ENCODE results near the gene SRPK2.

SRPK2 gene

DNA sequence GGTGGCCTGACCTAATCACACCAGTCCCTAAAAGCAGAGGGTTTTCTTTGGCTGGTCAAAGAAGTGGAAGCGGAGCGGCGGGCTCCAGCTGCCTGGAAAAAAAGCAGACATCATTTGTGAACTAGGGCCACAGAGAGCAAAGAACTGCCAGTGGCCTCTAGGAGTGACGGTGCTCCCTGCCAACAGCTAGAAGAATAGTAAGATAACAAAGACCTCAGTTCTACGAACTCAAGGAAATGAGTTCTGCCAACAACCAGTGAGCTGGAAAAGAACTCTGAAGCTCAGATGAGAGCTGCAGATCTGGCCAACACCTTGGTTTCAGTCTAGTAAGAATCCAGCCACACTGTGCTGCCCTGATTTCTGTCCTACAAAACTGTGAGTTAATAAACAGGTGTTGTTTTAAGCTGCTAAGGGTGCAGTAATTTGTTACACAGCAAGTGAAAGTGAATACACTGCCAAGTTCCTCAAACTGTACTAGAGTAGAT is 178.0 kb downstream of the SRPK2 start:
- H3K4me3 ChIP-seq (ENCODE audit: low read length): no peak overlapping the region
- H3K27me3 ChIP-seq (ENCODE audit: control insufficient read depth, insufficient read depth, low read length): no peaks in the 10 kb centered on the region
- H3K9ac ChIP-seq (ENCODE audit: low read length): no peak overlapping the region
- no peak overlapping the region for H3K27ac ChIP-seq (ENCODE audit: low read length)
- H3K36me3 ChIP-seq (ENCODE audit: control insufficient read depth, low read depth, low read length): no peaks in the 10 kb centered on the region
- no peaks in the 10 kb centered on the region for H3K9me3 ChIP-seq (ENCODE audit: control insufficient read depth, low read depth, low read length)
- H3K4me1 ChIP-seq (ENCODE audit: control insufficient read depth, low read depth, low read length): no peaks in the 10 kb centered on the region

DNA sequence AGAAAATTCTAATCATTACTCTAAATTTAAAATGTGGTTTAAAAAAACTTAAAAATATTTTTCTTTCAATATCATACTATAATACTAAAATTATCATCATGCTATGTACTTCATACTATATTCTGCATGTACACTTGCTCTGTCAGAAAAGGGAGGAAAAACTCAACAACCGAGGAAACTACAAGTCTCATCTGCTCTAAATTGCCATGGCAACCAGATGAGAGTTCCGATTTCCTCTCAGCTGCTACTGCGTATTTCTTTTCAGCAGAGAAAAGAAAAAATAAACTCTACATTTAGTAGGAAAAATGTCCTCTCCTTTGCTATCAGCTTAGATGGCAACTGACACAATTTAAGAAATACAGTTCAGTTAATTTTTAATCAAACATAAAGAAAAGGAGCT is 178.9 kb downstream of the SRPK2 start:
- Histone ChIP-seq H3K4me1 (ENCODE audit: control insufficient read depth, low read depth, low read length) (no peaks in the 10 kb centered on the region), H3K4me3 (ENCODE audit: low read length) (no peak overlapping the region), H3K36me3 (ENCODE audit: control insufficient read depth, low read depth, low read length) (no peaks in the 10 kb centered on the region), H3K9me3 (ENCODE audit: control insufficient read depth, low read depth, low read length) (no peaks in the 10 kb centered on the region), H3K27me3 (ENCODE audit: control insufficient read depth, insufficient read depth, low read length) (no peaks in the 10 kb centered on the region), H3K9ac (ENCODE audit: low read length) (no peak overlapping the region), H3K27ac (ENCODE audit: low read length) (no peak overlapping the region)

DNA sequence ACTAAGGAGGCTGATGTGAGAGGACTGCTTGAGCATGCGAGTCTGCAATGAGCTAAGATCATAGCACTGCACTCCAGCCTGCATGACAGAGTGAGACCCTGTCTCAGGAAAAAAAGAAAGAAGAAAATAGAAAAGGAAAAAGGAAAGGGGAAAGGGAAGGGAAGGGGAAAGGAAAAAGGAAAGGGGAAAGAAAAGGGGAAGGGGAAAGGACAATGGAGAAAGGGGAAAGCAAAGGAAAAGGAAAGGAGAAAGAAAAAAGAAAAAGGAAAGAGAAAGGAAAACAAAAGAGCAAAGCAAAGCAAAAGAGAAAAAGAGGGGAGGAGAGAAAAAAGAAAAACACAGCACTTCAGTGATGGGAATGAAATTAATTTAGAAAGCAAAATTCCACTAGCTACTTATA is 179.3 kb downstream of the SRPK2 start:
- Histone ChIP-seq H3K4me3 (ENCODE audit: low read length) (no peak overlapping the region), H3K36me3 (ENCODE audit: control insufficient read depth, low read depth, low read length) (no peaks in the 10 kb centered on the region), H3K4me1 (ENCODE audit: control insufficient read depth, low read depth, low read length) (no peaks in the 10 kb centered on the region), H3K9ac (ENCODE audit: low read length) (no peak overlapping the region), H3K27me3 (ENCODE audit: control insufficient read depth, insufficient read depth, low read length) (no peaks in the 10 kb centered on the region), H3K9me3 (ENCODE audit: control insufficient read depth, low read depth, low read length) (no peaks in the 10 kb centered on the region), H3K27ac (ENCODE audit: low read length) (no peak overlapping the region)

DNA sequence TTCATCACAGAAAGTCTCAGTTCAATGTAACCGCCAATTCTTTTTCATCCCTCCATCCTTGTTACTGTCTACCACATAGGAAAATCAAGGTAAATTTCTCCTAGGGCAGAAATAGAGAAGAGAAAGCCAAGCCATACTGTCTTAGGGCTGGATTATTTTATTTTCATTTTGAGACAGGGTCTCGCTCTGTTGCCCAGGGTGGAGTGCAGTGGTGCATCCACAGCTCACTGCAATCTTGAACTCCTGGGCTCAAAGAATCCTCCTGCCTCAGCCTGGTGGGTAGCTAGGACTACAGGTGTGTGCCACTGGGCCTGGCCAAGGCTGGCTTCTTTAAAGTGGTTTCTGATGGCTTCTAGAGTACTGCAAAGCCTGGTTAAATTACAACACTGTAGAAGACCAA is 181.7 kb downstream of the SRPK2 start:
- no peaks in the 10 kb centered on the region for H3K4me1 ChIP-seq (ENCODE audit: control insufficient read depth, low read depth, low read length)
- no peak overlapping the region for H3K9ac ChIP-seq (ENCODE audit: low read length)
- no peak overlapping the region for H3K27ac ChIP-seq (ENCODE audit: low read length)
- H3K9me3 ChIP-seq (ENCODE audit: control insufficient read depth, low read depth, low read length): no peaks in the 10 kb centered on the region
- no peaks in the 10 kb centered on the region for H3K36me3 ChIP-seq (ENCODE audit: control insufficient read depth, low read depth, low read length)
- H3K4me3 ChIP-seq (ENCODE audit: low read length): no peak overlapping the region
- H3K27me3 ChIP-seq (ENCODE audit: control insufficient read depth, insufficient read depth, low read length): no peaks in the 10 kb centered on the region

DNA sequence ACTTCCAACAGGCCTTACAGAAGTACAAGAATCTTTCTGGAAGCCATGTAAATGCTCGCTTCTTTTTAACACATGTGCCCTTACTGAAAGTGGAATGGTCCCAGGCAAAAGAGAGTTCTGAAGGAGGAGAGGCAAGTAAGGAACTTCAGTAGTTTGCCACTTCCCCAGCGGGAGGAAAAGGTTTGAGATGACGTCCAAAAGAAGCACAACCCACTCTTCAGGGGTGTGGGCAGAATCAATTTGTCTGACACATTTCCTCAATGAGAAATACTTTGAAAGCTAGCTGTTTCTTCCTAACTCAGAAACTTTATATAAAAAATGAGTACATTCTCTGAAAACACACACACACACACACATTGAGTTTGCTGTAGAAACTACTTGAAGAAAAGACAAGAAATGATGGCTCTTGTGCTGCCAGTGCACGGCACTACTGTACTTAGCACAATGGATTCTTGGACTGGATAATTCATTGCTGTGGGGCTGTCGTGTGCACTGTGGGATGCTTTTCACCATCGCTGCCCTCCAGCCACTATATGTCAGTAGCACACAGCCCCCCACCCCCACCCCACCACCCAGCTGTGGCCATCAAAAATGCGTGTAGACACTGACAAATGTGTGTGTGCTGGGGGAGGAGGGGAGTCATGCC is 183.0 kb downstream of the SRPK2 start:
- H3K9me3 ChIP-seq (ENCODE audit: control insufficient read depth, low read depth, low read length): no peaks in the 10 kb centered on the region
- no peak overlapping the region for H3K9ac ChIP-seq (ENCODE audit: low read length)
- H3K27ac ChIP-seq (ENCODE audit: low read length): no peak overlapping the region
- no peaks in the 10 kb centered on the region for H3K27me3 ChIP-seq (ENCODE audit: control insufficient read depth, insufficient read depth, low read length)
- H3K4me3 ChIP-seq (ENCODE audit: low read length): no peak overlapping the region
- peaks cover 4% of the 10 kb centered on the region for H3K36me3 ChIP-seq (ENCODE audit: control insufficient read depth, low read depth, low read length)
- H3K4me1 ChIP-seq (ENCODE audit: control insufficient read depth, low read depth, low read length): no peaks in the 10 kb centered on the region

DNA sequence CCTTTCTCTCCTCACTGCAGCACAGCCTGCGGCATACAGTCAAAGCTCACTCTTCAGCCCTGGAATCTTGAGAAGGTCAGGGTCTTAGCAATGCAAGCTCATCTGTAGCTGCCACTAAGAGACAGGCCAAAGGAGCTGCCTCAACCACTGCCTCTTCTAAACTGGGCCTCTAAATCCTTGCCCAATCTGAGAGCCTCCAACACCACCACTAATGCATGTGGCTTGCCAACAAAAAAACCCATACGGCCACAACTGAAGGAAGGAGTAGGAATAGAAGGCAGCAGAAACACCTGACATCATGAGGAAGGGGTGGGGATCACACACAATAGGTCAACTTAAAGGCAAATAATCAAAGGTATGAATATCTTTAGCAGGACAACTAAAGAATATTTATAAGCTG is 183.8 kb downstream of the SRPK2 start:
- no peak overlapping the region for H3K27ac ChIP-seq (ENCODE audit: low read length)
- H3K4me3 ChIP-seq (ENCODE audit: low read length): no peak overlapping the region
- no peak overlapping the region for H3K9ac ChIP-seq (ENCODE audit: low read length)
- H3K4me1 ChIP-seq (ENCODE audit: control insufficient read depth, low read depth, low read length): no peaks in the 10 kb centered on the region
- H3K36me3 ChIP-seq (ENCODE audit: control insufficient read depth, low read depth, low read length): peaks cover 5% of the 10 kb centered on the region
- no peaks in the 10 kb centered on the region for H3K27me3 ChIP-seq (ENCODE audit: control insufficient read depth, insufficient read depth, low read length)
- H3K9me3 ChIP-seq (ENCODE audit: control insufficient read depth, low read depth, low read length): no peaks in the 10 kb centered on the region

DNA sequence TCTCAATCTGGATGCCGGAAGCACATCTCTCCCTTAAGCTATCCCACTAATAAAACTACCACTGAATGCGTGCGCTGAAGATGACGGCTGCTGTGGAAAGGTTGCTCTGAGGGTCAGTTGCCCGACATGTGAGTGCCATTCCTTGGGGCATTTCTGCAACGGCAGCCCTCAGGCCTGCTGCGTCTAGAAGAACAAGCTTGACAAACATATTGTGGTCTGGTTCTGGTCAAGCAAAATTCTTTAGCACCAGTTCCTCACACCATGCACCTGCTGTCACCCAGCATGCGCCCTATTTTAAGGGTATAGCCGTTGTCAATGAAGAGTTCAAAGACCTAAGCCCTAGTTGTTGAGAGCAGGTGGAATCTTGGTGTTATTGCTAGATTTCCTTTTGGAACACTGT is 184.2 kb downstream of the SRPK2 start:
- H3K36me3 ChIP-seq (ENCODE audit: control insufficient read depth, low read depth, low read length): peaks cover 5% of the 10 kb centered on the region
- H3K4me1 ChIP-seq (ENCODE audit: control insufficient read depth, low read depth, low read length): no peaks in the 10 kb centered on the region
- H3K9ac ChIP-seq (ENCODE audit: low read length): no peak overlapping the region
- no peaks in the 10 kb centered on the region for H3K9me3 ChIP-seq (ENCODE audit: control insufficient read depth, low read depth, low read length)
- H3K27ac ChIP-seq (ENCODE audit: low read length): no peak overlapping the region
- no peaks in the 10 kb centered on the region for H3K27me3 ChIP-seq (ENCODE audit: control insufficient read depth, insufficient read depth, low read length)
- H3K4me3 ChIP-seq (ENCODE audit: low read length): no peak overlapping the region

DNA sequence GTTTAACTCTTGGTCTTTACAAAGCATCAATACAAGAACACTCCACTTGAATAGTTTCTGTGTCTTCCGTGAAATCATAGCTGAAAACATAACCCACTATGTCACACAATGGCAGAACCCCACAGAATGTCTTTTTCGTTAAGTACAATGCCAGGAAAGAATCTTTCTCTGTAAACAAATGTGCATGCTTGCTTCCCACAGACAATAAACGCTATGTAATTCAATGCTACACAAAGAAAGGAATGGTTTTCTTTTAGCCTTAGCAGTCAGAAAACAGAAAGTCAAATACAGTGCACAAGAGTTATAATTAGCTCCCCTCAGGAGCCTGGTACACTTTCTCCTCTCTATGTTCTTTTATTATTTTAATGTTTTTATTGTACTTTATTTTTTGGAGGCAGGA is 186.1 kb downstream of the SRPK2 start:
- no peaks in the 10 kb centered on the region for H3K9me3 ChIP-seq (ENCODE audit: control insufficient read depth, low read depth, low read length)
- no peaks in the 10 kb centered on the region for H3K4me1 ChIP-seq (ENCODE audit: control insufficient read depth, low read depth, low read length)
- no peak overlapping the region for H3K27ac ChIP-seq (ENCODE audit: low read length)
- no peak overlapping the region for H3K9ac ChIP-seq (ENCODE audit: low read length)
- no peaks in the 10 kb centered on the region for H3K27me3 ChIP-seq (ENCODE audit: control insufficient read depth, insufficient read depth, low read length)
- H3K4me3 ChIP-seq (ENCODE audit: low read length): no peak overlapping the region
- H3K36me3 ChIP-seq (ENCODE audit: control insufficient read depth, low read depth, low read length): peaks cover 5% of the 10 kb centered on the region

DNA sequence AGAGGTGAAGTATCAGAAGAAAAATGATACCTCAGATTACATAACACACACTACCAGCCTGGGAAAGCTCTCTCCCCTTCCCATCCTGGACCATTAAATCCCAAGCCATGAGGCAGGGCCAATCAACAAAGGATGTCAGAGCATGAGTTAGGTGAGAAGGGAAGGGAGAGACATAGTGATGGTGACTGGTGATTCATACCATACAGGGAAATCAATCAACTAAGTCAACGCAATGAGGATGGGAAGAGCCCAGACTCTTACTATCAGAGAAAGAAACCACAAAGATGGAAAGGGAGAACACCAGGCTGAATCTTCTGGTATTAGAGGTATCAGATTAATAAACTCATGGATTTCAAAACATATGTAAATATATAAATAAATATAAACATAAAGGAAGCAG is 189.3 kb downstream of the SRPK2 start:
- Histone ChIP-seq H3K9me3 (ENCODE audit: control insufficient read depth, low read depth, low read length) (no peaks in the 10 kb centered on the region), H3K4me3 (ENCODE audit: low read length) (no peak overlapping the region), H3K27me3 (ENCODE audit: control insufficient read depth, insufficient read depth, low read length) (no peaks in the 10 kb centered on the region), H3K9ac (ENCODE audit: low read length) (no peak overlapping the region), H3K36me3 (ENCODE audit: control insufficient read depth, low read depth, low read length) (peaks cover 5% of the 10 kb centered on the region), H3K4me1 (ENCODE audit: control insufficient read depth, low read depth, low read length) (no peaks in the 10 kb centered on the region), H3K27ac (ENCODE audit: low read length) (no peak overlapping the region)

DNA sequence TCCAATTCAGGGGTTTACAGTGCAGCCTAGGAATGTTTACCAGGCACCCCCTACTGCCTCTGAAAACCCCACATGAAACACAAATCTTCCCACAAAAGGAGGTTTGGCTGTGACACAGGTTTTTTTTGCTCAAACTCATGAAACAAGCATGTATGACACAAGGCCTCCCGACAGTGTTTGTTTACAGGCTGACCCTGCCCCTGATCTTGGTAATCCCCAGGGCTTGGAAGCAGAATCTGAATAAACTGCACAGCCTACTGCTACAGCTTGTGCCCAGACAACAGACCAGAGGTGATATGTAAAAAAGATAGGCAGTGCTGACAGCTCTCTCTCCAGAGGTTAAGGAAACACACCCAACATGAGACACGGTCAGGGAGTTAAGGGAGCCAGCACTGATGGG is 190.5 kb downstream of the SRPK2 start:
- Histone ChIP-seq H3K27me3 (ENCODE audit: control insufficient read depth, insufficient read depth, low read length) (no peaks in the 10 kb centered on the region), H3K4me1 (ENCODE audit: control insufficient read depth, low read depth, low read length) (no peaks in the 10 kb centered on the region), H3K27ac (ENCODE audit: low read length) (no peak overlapping the region), H3K9me3 (ENCODE audit: control insufficient read depth, low read depth, low read length) (no peaks in the 10 kb centered on the region), H3K9ac (ENCODE audit: low read length) (no peak overlapping the region), H3K4me3 (ENCODE audit: low read length) (no peak overlapping the region), H3K36me3 (ENCODE audit: control insufficient read depth, low read depth, low read length) (peaks cover 5% of the 10 kb centered on the region)

DNA sequence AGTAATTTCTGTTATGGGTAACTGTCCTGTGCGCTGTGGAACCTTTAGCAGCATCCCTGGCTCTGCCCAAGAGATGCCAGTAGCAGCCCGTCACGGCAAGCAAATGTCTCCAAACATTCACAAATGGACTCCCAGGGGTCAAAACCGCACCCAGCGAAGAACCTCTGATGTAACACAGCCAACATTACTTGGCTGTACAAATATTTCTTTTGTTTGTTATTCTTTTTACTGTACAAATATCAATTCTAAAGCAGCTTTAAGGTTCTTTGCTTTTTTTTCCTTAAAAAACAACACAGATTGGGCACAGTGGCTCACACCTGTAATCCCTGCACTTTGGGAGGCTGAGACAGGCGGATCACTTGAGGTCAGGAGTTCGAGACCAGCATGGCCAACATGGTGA is 192.2 kb downstream of the SRPK2 start:
- Histone ChIP-seq H3K27me3 (ENCODE audit: control insufficient read depth, insufficient read depth, low read length) (no peaks in the 10 kb centered on the region), H3K27ac (ENCODE audit: low read length) (no peak overlapping the region), H3K4me3 (ENCODE audit: low read length) (no peak overlapping the region), H3K4me1 (ENCODE audit: control insufficient read depth, low read depth, low read length) (no peaks in the 10 kb centered on the region), H3K9me3 (ENCODE audit: control insufficient read depth, low read depth, low read length) (no peaks in the 10 kb centered on the region), H3K36me3 (ENCODE audit: control insufficient read depth, low read depth, low read length) (peaks cover 5% of the 10 kb centered on the region), H3K9ac (ENCODE audit: low read length) (no peak overlapping the region)

DNA sequence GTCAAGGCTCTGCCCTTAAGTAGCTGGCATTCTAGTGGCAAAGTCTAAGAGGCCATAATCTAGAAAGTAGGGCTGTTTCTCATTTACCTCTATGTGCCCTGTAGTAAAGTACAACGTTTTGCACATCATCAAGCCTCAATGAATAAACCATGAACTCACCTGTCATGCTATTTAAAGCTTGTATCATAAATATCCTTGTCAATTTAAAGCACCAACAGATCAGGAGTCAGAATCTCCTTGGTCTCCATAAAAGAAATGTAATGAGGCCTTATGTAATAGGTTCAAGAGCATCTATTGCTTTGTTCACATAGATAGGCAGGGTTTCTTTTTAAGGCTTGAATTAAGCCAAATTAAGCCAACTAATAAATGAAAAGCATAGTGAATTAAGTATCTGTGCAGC is 192.8 kb downstream of the SRPK2 start:
- H3K4me3 ChIP-seq (ENCODE audit: low read length): no peak overlapping the region
- no peaks in the 10 kb centered on the region for H3K27me3 ChIP-seq (ENCODE audit: control insufficient read depth, insufficient read depth, low read length)
- H3K9ac ChIP-seq (ENCODE audit: low read length): no peak overlapping the region
- peaks cover 2% of the 10 kb centered on the region for H3K36me3 ChIP-seq (ENCODE audit: control insufficient read depth, low read depth, low read length)
- no peaks in the 10 kb centered on the region for H3K9me3 ChIP-seq (ENCODE audit: control insufficient read depth, low read depth, low read length)
- no peak overlapping the region for H3K27ac ChIP-seq (ENCODE audit: low read length)
- no peaks in the 10 kb centered on the region for H3K4me1 ChIP-seq (ENCODE audit: control insufficient read depth, low read depth, low read length)

Data from iPS-18a (cell line).